Uterus (tissue), 2 donors: ENCODE results near the gene ADSS1.

Source experiments
- CTCF ChIP-seq, 4 experiments: fragments of 200-600 bp in 2 of 4; fragments of 450-650 bp in 2 of 4; sonication (generic) in 2 of 4; IDR thresholded peaks; one replicate each; pipeline ENCODE4 v1.5.1; 2016 to 2019; ENCODE audit warnings: antibody characterized with exemption in 4 of 4, mild to moderate bottlenecking in 2 of 4, moderate library complexity in 1 of 4
- POLR2A ChIP-seq, 2 donors: fragments of 450-650 bp; IDR thresholded peaks; one replicate each; pipeline ENCODE4 v1.6.1; 2016; ENCODE audit warnings: antibody characterized with exemption in 2 of 2, mild to moderate bottlenecking in 1 of 2, moderate library complexity in 1 of 2

GRCh38 chr14:104692939-104693315, 31.1 kb upstream of the ADSS1 start:
- TF ChIP-seq CTCF (IDR thresholded peaks at IDR 0.05), result no peak
- no peak for TF ChIP-seq POLR2A (IDR thresholded peaks at IDR 0.05)
